GF-D8 (cell line): ENCODE data around the gene CLASP1.
"Not testable (repeated sequence)": the region's sequence is repeated elsewhere in the genome, so short reads cannot be mapped to it uniquely, and the experiment has no call there.

ENCODE experiments used
- DNase-seq: peaks from one replicate; lab custom pipeline; 2025; lab: John Stamatoyannopoulos, UW

The CLASP1 gene

DNA sequence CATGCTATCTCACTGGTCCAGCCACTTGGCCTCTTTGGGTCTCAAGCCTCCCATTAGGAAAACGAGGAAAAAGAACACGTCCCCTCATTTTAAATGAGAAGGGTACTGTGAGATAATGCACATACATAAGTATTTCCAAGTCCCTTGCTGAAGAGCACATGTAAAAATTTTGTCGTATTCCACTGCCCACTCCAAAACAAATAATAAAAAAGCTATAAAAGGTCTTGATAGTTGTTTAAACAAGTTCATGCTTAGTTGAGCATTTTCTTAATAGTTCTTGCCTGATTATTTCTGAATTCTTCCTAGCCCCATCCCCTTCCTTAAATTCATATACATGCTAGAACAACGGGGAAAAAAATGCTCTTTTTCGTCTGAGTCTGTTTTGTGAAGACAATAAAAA, 228.8 kb downstream of the CLASP1 start:
- DNase-seq, result no peak

GRCh38 chr2:121419081-121419699, 230.1 kb downstream of the CLASP1 start:
- DNase-seq, result no peak

GRCh38 chr2:121418494-121419058, 230.7 kb downstream of the CLASP1 start:
- no peak for DNase-seq

DNA sequence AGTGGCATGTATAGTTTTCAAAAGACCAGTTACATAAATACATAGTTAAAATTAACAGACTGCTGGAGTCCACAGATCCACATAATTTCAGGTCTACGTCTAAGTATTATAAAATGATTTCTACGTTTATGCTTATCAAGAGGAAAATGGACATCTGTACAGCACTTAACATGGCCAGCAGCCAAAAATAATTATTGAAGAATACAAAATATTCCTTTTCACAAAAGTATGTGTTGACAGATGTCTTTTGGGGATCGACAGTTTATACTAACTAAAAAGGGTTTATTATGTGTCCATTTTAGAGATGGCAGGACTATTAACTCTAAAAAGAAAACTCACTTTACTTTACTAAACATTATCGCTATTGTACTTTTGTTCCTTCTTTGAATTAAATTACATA, 231.4 kb downstream of the CLASP1 start:
- DNase-seq, result no peak

DNA sequence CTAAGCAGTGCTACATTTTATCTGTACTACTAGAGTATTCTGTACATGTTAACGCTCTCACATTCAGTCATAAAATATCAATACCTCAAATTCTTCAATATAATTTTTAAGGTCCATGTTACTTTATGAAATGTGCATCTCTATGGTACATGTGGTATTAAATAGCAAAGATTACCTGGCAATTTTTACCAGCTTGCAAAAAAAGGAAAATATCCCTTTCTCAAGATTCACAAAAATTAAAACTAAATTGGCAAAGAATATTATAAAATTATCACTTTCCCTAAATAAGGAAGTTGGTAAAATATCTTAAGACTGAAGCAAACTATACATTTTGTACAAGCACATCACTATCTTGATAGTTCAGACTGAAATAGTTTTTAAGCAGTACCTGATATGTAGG, 233.5 kb downstream of the CLASP1 start:
- no peak for DNase-seq

GRCh38 chr2:121412349-121412748, 236.9 kb downstream of the CLASP1 start:
- DNase-seq, result no peak

- no peak for DNase-seq
These were observed 239.3 kb downstream of the CLASP1 start for GRCh38 chr2:121409966-121410365.

- no peak for DNase-seq
These were observed 239.9 kb downstream of the CLASP1 start for GRCh38 chr2:121409388-121409787.

DNA sequence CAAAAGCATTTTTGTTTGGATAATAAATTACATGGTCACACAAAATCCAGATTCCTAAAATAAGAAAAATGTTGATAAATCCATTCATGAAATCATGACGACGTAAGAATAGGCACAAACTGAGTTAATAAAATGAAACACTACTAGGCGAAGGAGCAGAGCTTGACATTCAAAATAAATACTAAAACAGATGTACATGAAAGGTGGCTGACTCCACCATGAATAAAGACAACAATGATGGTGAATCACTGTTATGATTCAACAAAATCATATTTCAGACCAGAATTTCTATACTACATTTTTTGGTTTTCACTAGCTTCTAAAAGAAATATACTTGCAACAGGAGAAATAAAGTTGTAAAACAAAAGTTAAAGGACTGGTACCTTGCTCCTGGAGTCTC, 240.6 kb downstream of the CLASP1 start:
- no peak for DNase-seq

GRCh38 chr2:121405233-121405632, 244.0 kb downstream of the CLASP1 start:
- DNase-seq, result no peak

DNA sequence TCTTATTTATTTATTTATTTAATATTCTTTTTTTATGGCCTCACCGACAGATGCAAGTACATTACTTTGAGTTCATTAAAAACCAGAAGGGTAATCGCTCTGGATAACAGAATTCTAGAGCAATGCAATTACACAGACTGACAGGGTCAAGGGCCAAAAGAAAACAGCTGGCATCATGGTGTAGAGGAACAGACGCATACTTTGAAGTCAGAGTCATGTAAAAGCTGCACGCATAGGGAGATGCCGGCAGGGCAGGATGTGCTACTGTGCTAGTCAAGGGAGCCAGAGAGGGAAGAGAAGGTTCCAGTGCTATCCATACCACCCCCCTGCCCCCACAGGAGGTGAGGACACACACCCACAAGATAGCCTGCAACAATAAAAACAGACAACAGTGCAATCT, 249.1 kb downstream of the CLASP1 start:
- DNase-seq, result no peak

DNA sequence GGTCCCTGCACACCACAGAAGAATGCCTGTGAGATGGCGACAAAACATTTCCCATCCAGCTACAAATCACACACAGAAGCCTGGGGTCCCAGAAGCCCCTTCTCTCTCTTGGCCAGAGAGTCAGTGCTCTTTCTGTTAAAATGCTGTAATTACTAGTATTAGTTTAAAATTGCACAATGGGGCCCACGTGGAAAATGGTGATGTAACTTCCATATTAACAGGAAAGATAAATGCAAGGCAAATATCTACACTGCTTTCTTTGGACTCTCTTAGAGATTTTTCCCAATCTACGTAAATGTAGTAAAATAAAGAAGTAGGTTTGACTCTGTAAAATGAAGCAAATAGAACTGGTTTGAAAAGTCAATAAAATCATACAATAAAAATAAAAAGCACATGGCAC, 250.4 kb downstream of the CLASP1 start:
- no peak for DNase-seq

DNA sequence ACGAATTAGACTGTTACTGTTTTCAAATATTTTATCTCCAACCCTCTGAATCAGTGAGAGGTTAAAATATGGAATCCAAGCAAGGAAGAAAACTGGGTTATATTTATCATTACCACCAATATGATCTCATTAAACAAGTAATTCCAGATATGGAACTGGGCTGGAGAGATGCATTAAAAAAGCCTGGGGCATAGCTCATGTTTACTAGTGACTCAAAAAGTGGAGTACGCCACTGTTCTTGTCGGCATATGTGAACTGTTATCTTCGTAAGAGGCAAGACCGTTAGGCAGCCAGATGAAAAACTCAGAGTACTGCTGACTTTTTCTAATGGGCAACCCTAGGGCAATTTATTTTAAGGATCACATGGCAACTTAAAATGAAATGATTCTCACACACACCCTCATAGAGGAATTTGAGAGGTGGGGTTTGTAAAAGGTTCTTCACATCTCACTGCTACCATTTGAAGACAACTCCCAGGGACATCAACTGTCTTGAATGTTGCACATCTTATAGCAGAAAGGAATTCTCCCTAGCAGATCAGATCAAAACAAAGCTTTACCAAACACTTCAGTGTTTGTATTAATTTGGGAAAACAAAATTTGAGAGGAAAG, 259.1 kb downstream of the CLASP1 start:
- no peak for DNase-seq

DNA sequence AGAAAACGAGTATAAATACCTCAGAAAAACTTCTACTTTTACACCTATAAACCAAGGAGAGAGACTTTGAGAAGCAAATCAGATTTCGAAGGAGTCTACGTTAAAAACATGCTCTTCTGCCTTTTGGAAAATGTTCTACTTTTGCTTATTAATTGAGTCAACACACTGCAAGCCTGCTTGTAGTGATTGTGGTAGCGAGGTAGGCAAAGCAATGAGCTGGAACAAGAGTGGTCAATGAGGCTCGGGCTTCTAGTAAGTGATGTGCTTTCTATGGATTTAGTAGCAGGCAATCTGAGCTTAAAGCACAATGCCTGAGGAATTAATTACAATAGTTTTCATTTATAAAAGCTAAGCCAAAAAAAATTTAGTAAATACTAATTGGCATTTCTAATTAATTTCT, 260.9 kb downstream of the CLASP1 start:
- no peak for DNase-seq

- DNase-seq, result no peak
These were observed 261.5 kb downstream of the CLASP1 start for GRCh38 chr2:121387591-121388325.

DNA sequence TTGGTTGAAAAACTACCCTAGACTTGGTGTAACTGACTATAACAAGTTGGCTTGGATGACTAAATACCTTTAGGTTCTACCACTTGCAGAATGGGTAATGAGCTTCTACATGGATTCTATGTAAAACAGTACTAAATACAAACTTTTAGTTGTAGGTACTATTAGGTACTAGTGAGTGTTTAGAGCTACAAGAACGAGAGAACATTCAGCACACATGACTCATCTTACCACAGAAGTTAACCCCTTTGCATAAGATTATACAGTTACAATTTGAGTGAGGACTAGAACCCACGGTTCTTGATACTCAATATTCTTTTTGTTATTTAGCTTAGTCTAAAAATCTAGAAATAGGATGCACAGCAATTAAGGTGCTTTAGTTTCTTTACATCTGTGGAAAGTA, 262.6 kb downstream of the CLASP1 start:
- no peak for DNase-seq

GRCh38 chr2:121386102-121386501, 263.2 kb downstream of the CLASP1 start:
- DNase-seq, result no peak

- no peak for DNase-seq
These were observed 266.5 kb downstream of the CLASP1 start for GRCh38 chr2:121382744-121383143.

DNA sequence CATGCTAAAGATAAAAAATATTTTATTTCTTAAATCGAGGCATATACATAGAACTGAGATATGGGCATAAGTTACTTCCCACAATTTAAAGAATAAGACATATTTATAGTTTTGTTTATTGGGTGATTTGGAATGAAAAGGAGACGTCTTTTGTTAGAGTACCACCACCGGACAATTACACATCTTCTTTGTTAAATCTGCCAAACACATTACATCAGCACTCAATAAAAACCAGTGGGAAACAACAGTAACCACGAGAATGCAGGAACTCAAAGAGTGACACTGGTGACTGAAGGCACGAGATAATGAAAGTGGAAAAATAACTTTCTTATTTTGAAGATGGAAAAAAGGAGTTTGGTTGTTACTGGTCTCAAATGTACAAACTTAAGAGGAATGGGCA, 271.6 kb downstream of the CLASP1 start:
- DNase-seq, result no peak

- no peak for DNase-seq
These were observed 272.6 kb downstream of the CLASP1 start for GRCh38 chr2:121376535-121377250.

DNA sequence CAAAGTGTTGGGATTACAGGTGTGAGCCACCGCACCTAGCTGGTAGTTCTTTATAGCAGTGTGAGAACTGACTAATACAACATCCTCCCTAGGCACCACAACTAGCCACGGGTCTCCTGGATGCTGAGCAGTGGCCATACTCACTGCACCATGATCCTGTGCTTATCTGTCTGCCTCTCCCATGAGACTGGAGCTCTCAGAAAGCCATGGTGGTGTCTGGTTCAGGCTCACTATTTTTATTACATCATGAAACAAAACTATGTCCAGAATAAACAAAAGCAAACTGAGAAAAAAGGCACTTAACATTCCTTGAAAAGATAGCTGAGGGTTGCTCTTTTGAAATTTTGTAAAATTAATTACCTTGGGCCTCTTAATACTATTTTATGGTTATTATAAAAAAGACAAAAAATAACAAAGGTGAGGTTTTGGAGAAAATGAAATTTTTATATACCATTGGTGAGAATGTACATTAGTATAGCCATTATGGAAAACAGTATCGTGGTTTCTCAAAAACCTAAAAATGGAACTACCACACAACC, 273.6 kb downstream of the CLASP1 start:
- no peak for DNase-seq

- not testable (repeated sequence) for DNase-seq
These were observed 274.7 kb downstream of the CLASP1 start for GRCh38 chr2:121374412-121375075.
